K562 (cell line): Measurements from ENCODE around the gene MGA. TPM values are rescaled to one million over a fixed set of nuclear protein-coding genes. Genes with fewer than 3 reads are reported as not detected.

Source experiments
- DMBX1 ChIP-seq: fragments of 250-450 bp; sonication (Bioruptor Pico); IDR thresholded peaks from 2 replicates; pipeline ENCODE4 v1.8.0; 2022; ENCODE audit warnings: inconsistent platforms, mild to moderate bottlenecking, moderate library complexity, borderline replicate concordance
- ELF1 ChIP-seq: fragments of 200-800 bp; sonication (Bioruptor generic); IDR thresholded peaks from 2 replicates; pipeline ENCODE4 v1.6.1; 2016; ENCODE audit warnings: missing genetic modification characterization, missing compliant biosample characterization
- ESRRA ChIP-seq: fragments of 450-650 bp; IDR thresholded peaks from 2 replicates; pipeline ENCODE4 v1.6.1; 2014; ENCODE audit warnings: low read depth, mild to moderate bottlenecking, moderate library complexity, borderline replicate concordance
- ETV6 ChIP-seq, 3 experiments: fragments of 150-350 bp in 1 of 3; sonication (generic) in 1 of 3; formaldehyde crosslinking in 1 of 3; IDR thresholded peaks; 2 replicates each; pipeline versions ENCODE4 v1.6.1 to v1.8.0; 2014 to 2022; ENCODE audit warnings: borderline replicate concordance in 2 of 3, low read depth in 2 of 3, antibody characterized with exemption in 1 of 3, low read length in 1 of 3, mild to moderate bottlenecking in 1 of 3, missing genetic modification reagents in 1 of 3
- HDAC8 ChIP-seq: fragments of 450-650 bp; IDR thresholded peaks from 2 replicates; pipeline ENCODE4 v1.6.1; 2016; ENCODE audit warnings: mild to moderate bottlenecking, missing genetic modification characterization, moderate library complexity, missing compliant biosample characterization
- ILF3 ChIP-seq: fragments of 450-650 bp; IDR thresholded peaks from 2 replicates; pipeline ENCODE4 v1.6.1; 2018; ENCODE audit warnings: antibody characterized with exemption, mild to moderate bottlenecking, moderate library complexity, borderline replicate concordance
- KLF6 ChIP-seq: fragments of 250-450 bp; sonication (Bioruptor Pico); IDR thresholded peaks from 2 replicates; pipeline ENCODE4 v1.4.0; 2020; ENCODE audit warnings: mild to moderate bottlenecking, moderate library complexity, borderline replicate concordance
- NR4A1 ChIP-seq, 2 experiments: fragments of 250-450 bp in 1 of 2; fragments of 450-650 bp in 1 of 2; sonication (Bioruptor Pico) in 1 of 2; IDR thresholded peaks; 2 replicates each; pipeline versions ENCODE4 v1.4.0 to v1.6.1; 2016 to 2020; ENCODE audit warnings: mild to moderate bottlenecking in 2 of 2, missing compliant biosample characterization in 1 of 2, missing genetic modification characterization in 1 of 2, moderate library complexity in 1 of 2
- POLR2H ChIP-seq: IDR thresholded peaks from 2 replicates; pipeline ENCODE4 v1.6.1; 2016; ENCODE audit warnings: missing genetic modification characterization, low read depth, mild to moderate bottlenecking, control low read depth, missing compliant biosample characterization, moderate library complexity
- RB1 ChIP-seq: fragments of 450-650 bp; IDR thresholded peaks from 2 replicates; pipeline ENCODE4 v1.6.1; 2017; ENCODE audit warnings: low read depth, mild to moderate bottlenecking
- RUNX1 ChIP-seq: sonication (generic); IDR thresholded peaks from 2 replicates; pipeline ENCODE4 v1.6.1; 2016; ENCODE audit warnings: antibody characterized with exemption, low read depth
- ZNF175 ChIP-seq: fragments of 200-800 bp; sonication (Bioruptor generic); IDR thresholded peaks from 2 replicates; pipeline ENCODE4 v1.6.1; 2016; ENCODE audit warnings: low read depth, mild to moderate bottlenecking, missing genetic modification characterization, missing compliant biosample characterization
- ZNF780A ChIP-seq: fragments of 250-450 bp; sonication (Bioruptor Pico); IDR thresholded peaks from 2 replicates; pipeline ENCODE4 v1.5.0; 2021; ENCODE audit warnings: mild to moderate bottlenecking
- polyA plus RNA-seq, 8 experiments: library from polyadenylated mRNA; depleted of rRNA in 4 of 8; stranded (reverse) in 5 of 8; unstranded in 3 of 8; fragments of >200 nt; fragmentation: Nextera tagmentation in 2 of 8; fragmentation: Illumina TruSeq in 1 of 8; extraction: Ambion mirVana in 2 of 8; extraction: Trizol in 1 of 8; gene quantifications; 2 replicates each; pipeline versions ENCODE4 v1.2.1 to v1.2.3, GENCODE V29; 2011 to 2014; ENCODE audit warnings: inconsistent platforms in 1 of 8, missing spikeins in 1 of 8
- total RNA-seq, 7 experiments: library from RNA; depleted of rRNA in 6 of 7; stranded (reverse); fragments of >200 nt in 6 of 7; fragmentation: Illumina TruSeq in 2 of 7; extraction: Trizol in 2 of 7; gene quantifications; 2 replicates each; pipeline versions ENCODE4 v1.2.1 to v1.2.3, GENCODE V29; 2011 to 2021; ENCODE audit warnings: low replicate concordance in 1 of 7
- TF ChIP-seq, protein P1 (sequence below): fragments of 200-400 bp; formaldehyde crosslinking; IDR thresholded peaks from 2 replicates; pipeline ENCODE4 v1.6.1; 2017; ENCODE audit warnings: mild to moderate bottlenecking, low read depth, low read length, moderate library complexity
- TF ChIP-seq, protein P2 (sequence below): fragments of 450-650 bp; formaldehyde crosslinking; IDR thresholded peaks from 2 replicates; pipeline ENCODE4 v1.4.0; 2022; ENCODE audit warnings: missing genetic modification characterization
- TF ChIP-seq, protein P3 (sequence below): fragments of 450-650 bp; formaldehyde crosslinking; IDR thresholded peaks from 2 replicates; pipeline ENCODE4 v1.4.0; 2020; ENCODE audit warnings: mild to moderate bottlenecking, moderate library complexity
- TF ChIP-seq, protein P4 (sequence below): fragments of 250-450 bp; sonication (Bioruptor Pico); IDR thresholded peaks from 2 replicates; pipeline ENCODE4 v1.4.0; 2020
- TF ChIP-seq, protein P5 (sequence below): sonication (generic); formaldehyde crosslinking; IDR thresholded peaks from 2 replicates; pipeline ENCODE4 v1.8.0; 2022; ENCODE audit warnings: missing genetic modification reagents, mild to moderate bottlenecking, moderate library complexity, borderline replicate concordance

MGA gene
- total and polyA plus RNA-seq, 9 of the 15 experiments (the other 6 are each of a cell fraction or from before 2014, with no cell fraction given) = 4.7 to 56.1 (median 21.1) TPM

DNA sequence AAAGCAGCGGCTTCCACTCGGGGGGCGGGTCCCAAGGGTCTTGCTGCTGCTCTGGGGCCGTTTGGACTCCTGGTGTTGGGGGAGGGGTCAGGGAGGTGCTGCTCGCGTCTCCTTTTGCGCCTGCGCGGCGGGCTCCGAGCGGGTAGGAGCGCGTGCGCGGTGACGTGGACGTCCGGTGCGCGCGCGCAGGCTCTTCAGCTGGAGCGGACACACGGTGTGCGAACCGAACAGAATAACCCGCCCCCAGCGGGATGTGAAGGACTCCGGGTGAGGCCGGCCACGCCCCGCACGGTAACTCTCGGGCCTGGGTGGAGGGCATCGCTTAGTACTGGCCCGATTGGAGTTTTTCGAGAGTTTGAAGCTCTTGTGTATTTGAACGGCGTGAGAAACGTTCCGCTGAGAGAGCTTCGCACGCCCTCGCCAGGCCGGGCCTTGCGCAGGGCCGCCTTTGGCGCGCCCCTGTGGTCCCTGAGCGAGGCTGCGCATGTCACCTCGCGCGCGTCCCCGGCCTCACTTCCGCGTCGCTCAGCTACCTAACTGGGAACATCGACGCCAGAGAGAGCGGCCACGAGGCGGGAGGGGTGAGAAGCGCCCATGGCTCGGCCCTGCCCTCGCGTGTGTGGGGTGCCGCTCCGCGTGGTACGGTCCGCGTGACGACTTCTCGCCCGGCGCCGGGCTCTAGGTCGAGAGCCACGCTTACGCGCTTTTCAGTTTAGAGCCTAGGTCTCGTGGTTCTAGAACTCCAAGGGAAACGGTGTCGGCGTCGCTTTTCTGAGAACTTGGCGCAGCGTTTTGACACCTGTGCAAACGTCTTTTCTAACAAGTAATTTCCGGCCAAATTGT is at the start of gene MGA (continued):
- TF ChIP-seq RUNX1 (no peak), NR4A1 (CRISPR knock-in tag; IDR thresholded peaks at IDR 0.05) (peak; percentile 86), NR4A1 (tag; IDR thresholded peaks at IDR 0.05) (peak; percentile 79), POLR2H (tag) (peak; percentile 78), ELF1 (tag) (peak; percentile 96), KLF6 (0 out of 2 replicates have a peak, but pooled peaks have one; percentile 16), RB1 (peak; percentile 86), ILF3 (no peak), ETV6 (IDR thresholded peaks at IDR 0.05; ENCODE audit: borderline replicate concordance in 1 of 2, low read depth in 2 of 2, low read length in 1 of 2) (no peak; a peak in 1 of 4 replicates), ETV6 (CRISPR knock-in tag; IDR thresholded peaks at IDR 0.05; ENCODE audit: borderline replicate concordance) (peak; percentile 90; the same call in 1 of the 2 replicates), DMBX1 (CRISPR knock-in tag) (peak; percentile 72; the same call in 1 of the 2 replicates), ZNF780A (CRISPR knock-in tag) (no peak), ESRRA (peak; percentile 70; the same call in 1 of the 2 replicates), ZNF175 (CRISPR knock-in tag) (peak; percentile 66; the same call in 1 of the 2 replicates), HDAC8 (tag) (0 out of 2 replicates have a peak, but pooled peaks have one; percentile 76)
- TF ChIP-seq, protein P1, sequence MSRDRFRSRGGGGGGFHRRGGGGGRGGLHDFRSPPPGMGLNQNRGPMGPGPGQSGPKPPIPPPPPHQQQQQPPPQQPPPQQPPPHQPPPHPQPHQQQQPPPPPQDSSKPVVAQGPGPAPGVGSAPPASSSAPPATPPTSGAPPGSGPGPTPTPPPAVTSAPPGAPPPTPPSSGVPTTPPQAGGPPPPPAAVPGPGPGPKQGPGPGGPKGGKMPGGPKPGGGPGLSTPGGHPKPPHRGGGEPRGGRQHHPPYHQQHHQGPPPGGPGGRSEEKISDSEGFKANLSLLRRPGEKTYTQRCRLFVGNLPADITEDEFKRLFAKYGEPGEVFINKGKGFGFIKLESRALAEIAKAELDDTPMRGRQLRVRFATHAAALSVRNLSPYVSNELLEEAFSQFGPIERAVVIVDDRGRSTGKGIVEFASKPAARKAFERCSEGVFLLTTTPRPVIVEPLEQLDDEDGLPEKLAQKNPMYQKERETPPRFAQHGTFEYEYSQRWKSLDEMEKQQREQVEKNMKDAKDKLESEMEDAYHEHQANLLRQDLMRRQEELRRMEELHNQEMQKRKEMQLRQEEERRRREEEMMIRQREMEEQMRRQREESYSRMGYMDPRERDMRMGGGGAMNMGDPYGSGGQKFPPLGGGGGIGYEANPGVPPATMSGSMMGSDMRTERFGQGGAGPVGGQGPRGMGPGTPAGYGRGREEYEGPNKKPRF = no peak
- TF ChIP-seq, protein P2, sequence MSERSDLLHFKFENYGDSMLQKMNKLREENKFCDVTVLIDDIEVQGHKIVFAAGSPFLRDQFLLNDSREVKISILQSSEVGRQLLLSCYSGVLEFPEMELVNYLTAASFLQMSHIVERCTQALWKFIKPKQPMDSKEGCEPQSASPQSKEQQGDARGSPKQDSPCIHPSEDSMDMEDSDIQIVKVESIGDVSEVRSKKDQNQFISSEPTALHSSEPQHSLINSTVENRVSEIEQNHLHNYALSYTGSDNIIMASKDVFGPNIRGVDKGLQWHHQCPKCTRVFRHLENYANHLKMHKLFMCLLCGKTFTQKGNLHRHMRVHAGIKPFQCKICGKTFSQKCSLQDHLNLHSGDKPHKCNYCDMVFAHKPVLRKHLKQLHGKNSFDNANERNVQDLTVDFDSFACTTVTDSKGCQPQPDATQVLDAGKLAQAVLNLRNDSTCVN (CRISPR knock-in tag) = no peak
- TF ChIP-seq, protein P3, sequence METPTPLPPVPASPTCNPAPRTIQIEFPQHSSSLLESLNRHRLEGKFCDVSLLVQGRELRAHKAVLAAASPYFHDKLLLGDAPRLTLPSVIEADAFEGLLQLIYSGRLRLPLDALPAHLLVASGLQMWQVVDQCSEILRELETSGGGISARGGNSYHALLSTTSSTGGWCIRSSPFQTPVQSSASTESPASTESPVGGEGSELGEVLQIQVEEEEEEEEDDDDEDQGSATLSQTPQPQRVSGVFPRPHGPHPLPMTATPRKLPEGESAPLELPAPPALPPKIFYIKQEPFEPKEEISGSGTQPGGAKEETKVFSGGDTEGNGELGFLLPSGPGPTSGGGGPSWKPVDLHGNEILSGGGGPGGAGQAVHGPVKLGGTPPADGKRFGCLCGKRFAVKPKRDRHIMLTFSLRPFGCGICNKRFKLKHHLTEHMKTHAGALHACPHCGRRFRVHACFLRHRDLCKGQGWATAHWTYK (CRISPR knock-in tag) = 0 out of 2 replicates have a peak, but pooled peaks have one; percentile 64
- TF ChIP-seq, protein P4, sequence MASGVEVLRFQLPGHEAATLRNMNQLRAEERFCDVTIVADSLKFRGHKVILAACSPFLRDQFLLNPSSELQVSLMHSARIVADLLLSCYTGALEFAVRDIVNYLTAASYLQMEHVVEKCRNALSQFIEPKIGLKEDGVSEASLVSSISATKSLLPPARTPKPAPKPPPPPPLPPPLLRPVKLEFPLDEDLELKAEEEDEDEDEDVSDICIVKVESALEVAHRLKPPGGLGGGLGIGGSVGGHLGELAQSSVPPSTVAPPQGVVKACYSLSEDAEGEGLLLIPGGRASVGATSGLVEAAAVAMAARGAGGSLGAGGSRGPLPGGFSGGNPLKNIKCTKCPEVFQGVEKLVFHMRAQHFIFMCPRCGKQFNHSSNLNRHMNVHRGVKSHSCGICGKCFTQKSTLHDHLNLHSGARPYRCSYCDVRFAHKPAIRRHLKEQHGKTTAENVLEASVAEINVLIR = peak; percentile 30; the same call in 1 of the 2 replicates
- TF ChIP-seq, protein P5, sequence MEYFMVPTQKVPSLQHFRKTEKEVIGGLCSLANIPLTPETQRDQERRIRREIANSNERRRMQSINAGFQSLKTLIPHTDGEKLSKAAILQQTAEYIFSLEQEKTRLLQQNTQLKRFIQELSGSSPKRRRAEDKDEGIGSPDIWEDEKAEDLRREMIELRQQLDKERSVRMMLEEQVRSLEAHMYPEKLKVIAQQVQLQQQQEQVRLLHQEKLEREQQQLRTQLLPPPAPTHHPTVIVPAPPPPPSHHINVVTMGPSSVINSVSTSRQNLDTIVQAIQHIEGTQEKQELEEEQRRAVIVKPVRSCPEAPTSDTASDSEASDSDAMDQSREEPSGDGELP (CRISPR knock-in tag) = peak; percentile 98
